Muscle of leg (tissue), 11 donors: ENCODE data around the gene MAST4. TPM values are rescaled to one million over a fixed set of nuclear protein-coding genes. Genes with fewer than 3 reads are reported as not detected.
A peak's percentile ranks its signal among the peaks of the same experiment; 100 is the strongest.

ENCODE experiments used
- DNase-seq: peaks from one replicate; pipeline ENCODE4 v3.0.0; 2013
- H3K27ac ChIP-seq: one replicate; pipeline ENCODE4 v1.5.1; 2013; ENCODE audit warnings: mild to moderate bottlenecking, low read length, control low read depth
- H3K27me3 ChIP-seq: one replicate; pipeline ENCODE4 v1.6.1; 2013; ENCODE audit warnings: low read length; ENCODE audit not compliant: control insufficient read depth, insufficient read depth
- H3K36me3 ChIP-seq: one replicate; pipeline ENCODE4 v1.6.1; 2013; ENCODE audit warnings: low read length; ENCODE audit not compliant: control insufficient read depth, insufficient read depth
- H3K4me1 ChIP-seq: one replicate; pipeline ENCODE4 v1.6.1; 2013; ENCODE audit warnings: low read length; ENCODE audit not compliant: control insufficient read depth, insufficient read depth
- H3K4me3 ChIP-seq: one replicate; pipeline ENCODE4 v1.5.1; 2013; ENCODE audit warnings: low read length, control low read depth
- H3K9me3 ChIP-seq: replicated peaks from 2 replicates; pipeline ENCODE4 v1.6.1; 2013; ENCODE audit warnings: low read depth, low read length; ENCODE audit not compliant: control insufficient read depth
- WGBS: methylation state at CpG from one replicate; pipeline ENCODE4 v1.1.5; 2013; ENCODE audit warnings: missing lambda C conversion rate; ENCODE audit not compliant: insufficient coverage; 5-methylcytosine and 5-hydroxymethylcytosine counted together
- polyA plus RNA-seq, 8 donors: library from polyadenylated mRNA; unstranded; fragments of 120-200 nt; gene quantifications; one replicate each; pipeline versions ENCODE4 v1.2.1 to v1.2.3, GENCODE V29; 2013; ENCODE audit warnings: inconsistent platforms in 1 of 8, low replicate concordance in 1 of 8; ENCODE audit not compliant: insufficient read length in 8 of 8, insufficient read depth in 1 of 8
- total RNA-seq: library from RNA; stranded (reverse); fragments of 120-200 nt; gene quantifications from one replicate; pipeline ENCODE4 v1.2.4, GENCODE V29; 2013

MAST4 gene
- total and polyA plus RNA-seq, 9 donors = 7.3 to 15.4 (median 10.9) TPM

DNA sequence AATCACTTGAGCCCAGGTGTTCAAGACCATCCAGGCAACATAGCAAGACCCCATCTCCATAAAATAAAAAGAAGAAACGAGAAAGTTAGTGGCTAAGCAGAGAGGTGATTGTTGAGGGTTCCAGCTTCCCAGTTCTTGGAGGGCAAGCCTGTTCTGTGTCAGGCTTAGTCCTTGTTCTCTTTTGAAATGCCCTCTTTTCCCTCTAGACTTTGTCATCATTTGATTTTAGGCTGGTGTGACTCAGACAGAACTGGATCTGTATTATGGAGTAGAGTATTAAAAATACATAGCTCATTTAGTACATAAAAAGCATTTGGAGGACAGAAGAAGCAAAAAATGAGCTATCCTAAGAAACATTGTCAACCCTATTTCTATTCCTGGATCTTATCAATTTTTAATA is 441.0 kb downstream of the MAST4 start:
- DNase-seq = no peak
- Histone ChIP-seq H3K9me3 (no peaks in the 10 kb centered on the region), H3K27ac (no peak overlapping the region), H3K36me3 (no peaks in the 10 kb centered on the region), H3K4me1 (no peaks in the 10 kb centered on the region), H3K4me3 (no peak overlapping the region), H3K27me3 (no peaks in the 10 kb centered on the region)
- no CpG with 5 or more reads among the region's 1 CpG for WGBS

DNA sequence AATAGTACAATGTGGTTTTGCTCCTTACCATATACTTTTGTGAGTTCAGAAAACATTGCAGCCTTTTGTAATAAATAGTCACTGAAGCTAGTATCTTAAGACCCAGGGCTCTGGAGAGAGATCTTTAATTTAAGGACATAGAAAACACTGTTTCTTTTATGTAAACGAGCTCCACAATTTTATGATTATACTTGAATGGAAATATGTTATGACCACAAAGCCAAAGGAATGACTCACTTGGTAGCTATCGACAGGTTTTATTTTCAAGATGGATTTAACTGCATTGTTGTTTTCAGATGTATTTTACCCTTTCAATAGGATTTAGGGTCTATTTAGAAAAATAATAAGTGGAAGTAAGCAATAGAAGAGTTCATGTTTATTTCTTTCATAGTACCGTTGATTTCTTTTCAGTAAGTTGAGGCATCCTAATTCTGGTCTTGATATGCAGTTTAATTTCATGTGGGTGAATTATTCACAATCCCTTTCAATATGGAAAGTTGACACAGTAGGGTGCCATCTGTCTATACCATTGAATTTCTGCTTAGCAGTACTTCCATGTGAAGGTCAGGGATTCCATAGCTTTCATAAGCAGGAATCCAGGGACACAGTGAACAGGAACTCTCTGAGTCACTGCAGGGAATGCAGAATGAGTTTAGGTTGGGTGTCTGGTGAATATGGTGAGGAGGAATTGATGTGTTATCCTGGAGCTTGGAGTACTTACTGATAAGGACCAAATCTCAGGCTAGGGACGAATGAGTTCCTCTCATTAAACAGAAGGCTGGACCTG is 442.8 kb downstream of the MAST4 start:
- Histone ChIP-seq H3K9me3 (no peaks in the 10 kb centered on the region), H3K4me3 (no peak overlapping the region), H3K27me3 (no peaks in the 10 kb centered on the region), H3K27ac (no peak overlapping the region), H3K36me3 (no peaks in the 10 kb centered on the region), H3K4me1 (no peaks in the 10 kb centered on the region)
- WGBS = 100% methylated on average over 1 of the region's 4 CpGs
- no peak for DNase-seq

DNA sequence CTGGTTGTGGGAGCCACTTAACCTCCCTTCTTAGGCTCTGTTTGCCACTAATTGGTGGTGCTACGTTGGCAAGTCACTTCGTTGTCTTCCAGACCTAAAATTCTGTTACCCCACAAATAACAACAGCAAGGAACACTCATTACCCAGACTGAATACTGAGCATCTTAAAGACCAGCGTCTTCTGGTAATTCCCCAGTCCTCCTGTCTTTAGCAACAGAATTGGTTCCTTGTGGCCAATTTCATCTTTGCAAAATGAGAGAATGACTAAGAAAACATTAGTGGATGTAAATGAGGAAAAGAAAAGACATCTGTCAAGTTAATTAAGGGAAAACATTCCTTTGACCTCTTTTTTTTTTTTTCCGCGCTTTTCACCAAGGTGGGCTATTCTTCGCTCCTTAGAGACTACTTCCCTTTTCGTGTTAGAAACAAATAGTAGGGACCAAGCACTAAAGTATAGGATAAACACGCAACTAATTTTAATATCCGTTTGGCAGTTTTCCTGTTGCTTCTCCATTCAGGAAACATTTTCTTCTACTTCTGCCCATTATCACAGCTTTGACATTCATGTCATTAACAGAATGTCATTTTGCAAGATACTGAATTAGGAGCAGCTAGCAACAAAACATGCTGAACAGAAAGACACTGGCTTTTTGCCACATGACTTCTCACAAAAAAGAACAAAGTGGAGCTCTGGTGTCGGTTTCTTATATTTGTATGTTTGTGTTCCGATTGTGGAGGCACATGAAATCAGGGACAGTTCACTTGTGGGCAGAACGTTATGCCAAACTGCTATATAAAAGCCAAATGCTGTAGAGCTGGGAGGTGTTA is 446.2 kb downstream of the MAST4 start:
- Histone ChIP-seq H3K27ac (no peak overlapping the region), H3K4me3 (no peak overlapping the region), H3K9me3 (no peaks in the 10 kb centered on the region), H3K36me3 (no peaks in the 10 kb centered on the region), H3K4me1 (peaks cover 2% of the 10 kb centered on the region), H3K27me3 (no peaks in the 10 kb centered on the region)
- WGBS = 68% methylated on average over 6 of the region's 12 CpGs
- no peak for DNase-seq

DNA sequence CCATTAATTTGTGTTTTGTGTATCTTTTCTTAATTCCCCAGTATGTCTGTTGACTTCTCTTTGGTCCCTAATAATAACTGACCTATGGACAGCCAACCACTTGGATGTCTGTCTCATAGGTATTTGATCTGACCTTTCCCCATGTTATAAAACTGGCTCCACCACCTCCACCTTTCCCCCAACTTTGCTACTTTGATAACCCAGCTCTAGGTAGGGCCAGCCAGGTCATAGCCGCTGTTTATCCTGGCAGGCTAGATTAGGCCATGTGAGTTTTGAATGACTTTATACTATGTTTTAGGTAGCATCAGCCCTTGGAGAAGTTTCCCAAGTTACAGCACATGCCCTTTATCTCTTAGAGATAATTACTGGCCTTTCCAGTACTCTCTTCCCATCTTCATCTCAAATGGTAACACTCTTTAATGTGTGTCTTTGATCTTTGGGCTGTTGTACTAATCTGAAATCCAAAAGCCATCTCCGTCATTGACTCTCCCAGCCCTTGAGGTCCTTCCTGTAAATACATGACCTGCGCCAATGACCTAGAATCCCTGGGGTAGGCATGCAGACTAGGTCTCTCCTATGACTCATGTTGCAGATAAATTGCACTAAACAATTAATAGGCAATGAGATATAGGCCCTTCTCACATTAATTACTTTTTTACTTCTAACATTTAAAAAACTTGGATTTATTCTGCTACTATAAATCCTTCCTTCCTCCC is 447.8 kb downstream of the MAST4 start:
- H3K36me3 ChIP-seq = no peaks in the 10 kb centered on the region
- H3K4me3 ChIP-seq = no peak overlapping the region
- no peak overlapping the region for H3K27ac ChIP-seq
- WGBS = no CpG with 5 or more reads among the region's 3 CpGs
- H3K27me3 ChIP-seq = no peaks in the 10 kb centered on the region
- peaks cover 2% of the 10 kb centered on the region for H3K4me1 ChIP-seq
- H3K9me3 ChIP-seq = no peaks in the 10 kb centered on the region
- no peak for DNase-seq

DNA sequence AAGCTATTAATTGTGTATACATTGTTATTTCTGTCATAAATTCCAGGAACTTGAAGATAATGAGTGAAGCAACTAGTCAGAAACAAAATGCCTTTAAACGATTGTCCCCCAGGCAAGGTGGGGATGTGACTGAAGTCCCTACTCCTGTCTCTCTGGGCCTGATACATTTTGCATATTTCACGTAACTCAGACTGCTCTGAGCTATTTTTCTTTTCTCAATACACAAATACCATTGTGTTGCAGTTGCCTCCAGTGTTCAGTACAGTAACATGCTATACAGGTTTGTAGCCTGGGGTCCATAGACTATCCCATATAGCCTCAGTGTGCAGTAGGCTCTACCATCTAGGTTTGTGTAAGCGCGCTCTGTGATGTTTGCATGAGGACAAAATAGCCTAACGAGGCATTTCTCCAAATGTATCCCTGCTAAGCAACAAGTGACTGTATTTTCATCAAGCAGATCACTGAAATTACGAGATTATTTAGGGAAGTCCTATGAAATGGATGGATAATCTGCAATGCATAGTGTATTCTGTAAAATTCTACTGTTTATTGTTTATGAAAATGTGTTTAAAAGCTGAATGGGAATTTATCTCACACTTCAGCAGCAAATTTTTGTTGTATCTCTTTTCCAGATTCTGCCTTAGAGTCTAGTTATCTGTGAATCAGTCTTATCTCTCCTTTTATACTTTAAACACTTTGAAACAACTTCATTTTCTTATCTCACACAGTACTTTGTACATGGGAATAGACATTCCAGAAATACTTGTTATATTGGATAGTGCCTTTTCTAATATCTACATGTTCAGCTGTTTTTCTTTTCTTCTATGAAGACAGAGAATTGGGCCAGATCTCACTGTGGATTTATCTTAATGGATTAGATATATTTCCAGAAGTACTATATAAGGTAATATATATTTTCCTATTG is 449.9 kb downstream of the MAST4 start:
- Histone ChIP-seq H3K36me3 (no peaks in the 10 kb centered on the region), H3K9me3 (no peaks in the 10 kb centered on the region), H3K4me1 (peaks cover 2% of the 10 kb centered on the region), H3K27ac (no peak overlapping the region), H3K4me3 (no peak overlapping the region), H3K27me3 (no peaks in the 10 kb centered on the region)
- WGBS = no CpG with 5 or more reads among the region's 6 CpGs
- no peak for DNase-seq

DNA sequence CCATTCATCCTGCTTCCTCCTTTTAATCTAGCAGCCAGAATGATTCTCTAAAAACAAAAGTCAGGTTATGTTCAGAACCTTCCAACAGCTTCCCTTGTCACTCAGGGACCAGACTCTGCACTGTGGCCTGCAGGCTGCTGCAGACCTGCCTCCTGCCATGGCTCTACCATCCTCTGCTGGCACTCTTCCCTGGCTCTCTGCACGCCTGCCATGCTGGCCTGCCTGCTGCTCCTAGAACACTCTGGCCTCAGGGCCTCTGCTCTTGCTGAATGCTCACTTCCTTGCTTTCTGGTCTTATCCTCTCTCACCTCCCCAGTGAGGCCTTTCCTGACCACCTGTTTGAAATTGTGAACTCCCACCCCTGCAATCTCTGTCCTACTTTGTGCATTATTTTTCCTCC is 451.0 kb downstream of the MAST4 start:
- Histone ChIP-seq H3K4me3 (no peak overlapping the region), H3K36me3 (no peaks in the 10 kb centered on the region), H3K9me3 (no peaks in the 10 kb centered on the region), H3K4me1 (peaks cover 2% of the 10 kb centered on the region), H3K27ac (no peak overlapping the region), H3K27me3 (no peaks in the 10 kb centered on the region)
- WGBS = 63% methylated on average over 1 of the region's 1 CpG
- peak; percentile 30 for DNase-seq

DNA sequence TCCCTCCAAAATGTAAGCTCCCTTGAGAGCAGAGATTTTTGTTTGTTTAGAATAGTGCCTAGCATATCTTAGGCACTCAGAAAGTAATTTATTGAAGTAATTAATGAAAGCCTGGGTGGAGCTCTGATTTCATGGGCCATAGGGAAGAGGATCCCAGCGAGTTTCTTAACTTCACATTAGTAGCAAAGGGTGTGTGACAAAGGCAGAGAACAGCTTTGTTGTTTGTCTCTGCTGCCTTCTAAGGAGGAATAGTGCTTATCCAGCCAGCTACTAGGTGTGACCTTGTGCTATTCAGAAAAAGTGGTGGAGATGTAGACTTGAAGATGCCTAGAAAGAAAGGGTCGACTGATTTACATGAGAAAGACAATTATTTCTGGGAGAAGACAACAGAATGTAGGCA is 451.4 kb downstream of the MAST4 start:
- H3K27ac ChIP-seq = no peak overlapping the region
- H3K9me3 ChIP-seq = no peaks in the 10 kb centered on the region

DNA sequence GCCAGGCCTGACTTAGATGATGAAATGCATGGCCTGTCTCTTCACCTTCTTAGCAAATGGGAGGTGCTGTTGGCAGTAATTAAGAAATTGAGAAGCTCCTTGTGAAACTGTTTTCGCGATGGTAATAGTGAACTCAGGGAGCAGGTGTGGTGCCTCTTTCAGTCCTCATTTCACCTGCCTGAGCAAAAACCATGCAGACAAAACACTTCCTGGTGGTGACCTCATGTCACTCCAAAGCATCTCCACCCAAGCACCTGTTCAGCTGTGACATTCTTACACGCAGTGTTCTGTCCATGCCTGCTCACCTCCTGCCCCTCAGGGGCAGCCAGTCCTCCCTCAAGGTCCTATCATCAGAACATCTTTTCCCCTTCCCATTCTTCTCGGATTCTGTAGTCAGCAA is 453.9 kb downstream of the MAST4 start:
- Histone ChIP-seq H3K27ac (no peak overlapping the region), H3K4me3 (no peak overlapping the region), H3K4me1 (peaks cover 2% of the 10 kb centered on the region), H3K36me3 (no peaks in the 10 kb centered on the region), H3K27me3 (no peaks in the 10 kb centered on the region), H3K9me3 (no peaks in the 10 kb centered on the region)
- WGBS = 100% methylated on average over 1 of the region's 4 CpGs
- DNase-seq = no peak

More for the DNA sequence above, 451.4 kb downstream of the MAST4 start:
- Histone ChIP-seq H3K27me3 (no peaks in the 10 kb centered on the region), H3K36me3 (no peaks in the 10 kb centered on the region), H3K4me3 (no peak overlapping the region), H3K4me1 (peaks cover 2% of the 10 kb centered on the region)
- WGBS = 50% methylated on average over 2 of the region's 2 CpGs
- DNase-seq = no peak

DNA sequence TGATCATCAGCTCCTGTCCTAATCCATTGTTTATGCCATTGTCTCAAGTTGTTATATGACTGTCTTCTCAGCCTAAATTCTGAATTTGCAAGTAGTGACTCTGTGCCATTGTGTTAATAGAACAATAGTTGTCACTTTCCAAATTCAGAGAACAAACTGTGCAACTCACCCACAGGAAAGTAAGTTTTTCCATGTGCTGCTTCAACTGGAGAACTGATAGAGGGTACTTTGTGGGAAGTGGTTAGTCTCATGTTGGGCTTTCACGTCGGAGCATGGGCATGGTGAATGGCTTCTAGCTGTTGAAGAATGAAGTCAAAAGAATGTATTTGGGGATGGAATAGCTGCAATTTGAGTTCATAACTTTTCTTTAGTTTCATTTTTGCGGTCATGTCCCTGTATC is 454.4 kb downstream of the MAST4 start:
- DNase-seq = no peak
- no peaks in the 10 kb centered on the region for H3K36me3 ChIP-seq
- no peaks in the 10 kb centered on the region for H3K9me3 ChIP-seq
- peaks cover 2% of the 10 kb centered on the region for H3K4me1 ChIP-seq
- H3K4me3 ChIP-seq = no peak overlapping the region
- H3K27ac ChIP-seq = no peak overlapping the region
- no peaks in the 10 kb centered on the region for H3K27me3 ChIP-seq
- 81% methylated on average over 2 of the region's 3 CpGs for WGBS
